IMR-90 (cell line): ENCODE measurements around the gene MGAT4C. TPM values are rescaled to one million over a fixed set of nuclear protein-coding genes. Genes with fewer than 3 reads are reported as not detected.

Experiments used
- ATAC-seq: fragments of 200-7000 bp; cut with Tn5 transposase; 2 replicates; pipeline ENCODE4 v1.9.1; 2020; ENCODE audit warnings: low read depth, mild to moderate bottlenecking, moderate library complexity
- BruUV-seq: library from RNA; stranded (reverse); fragments of 400-500 nt; replicated peaks from 2 replicates; lab custom pipeline; 2021; lab: Mats Ljungman, UMichigan
- CTCF ChIA-PET: fragments of 300-600 bp; formaldehyde crosslinking; extraction: SDS; loops from one replicate; lab custom pipeline; 2021; ENCODE audit warnings: antibody characterized with exemption; lab: Yijun Ruan, JAX
- POLR2A ChIA-PET: fragments of 300-600 bp; sonication (Branson Sonifier 250); formaldehyde crosslinking; loops from one replicate; lab custom pipeline; 2022; ENCODE audit warnings: antibody characterized with exemption; ENCODE audit not compliant: unreplicated experiment; lab: Charles Lee
- DNase-seq: peaks from one replicate; pipeline ENCODE4 v3.0.0; 2013
- H2AFZ ChIP-seq: replicated peaks from 2 replicates; pipeline ENCODE3; 2013; ENCODE audit warnings: low read length, mild to moderate bottlenecking; ENCODE audit not compliant: poor library complexity
- H2AK5ac ChIP-seq: 2 replicates; pipeline ENCODE4 v1.6.1; 2013; ENCODE audit warnings: low read depth, low read length, inconsistent platforms
- H2AK9ac ChIP-seq: replicated peaks from 2 replicates; pipeline ENCODE3; 2013; ENCODE audit warnings: mild to moderate bottlenecking, low read depth, low read length, moderate library complexity; ENCODE audit not compliant: poor library complexity
- H2BK120ac ChIP-seq: 2 replicates; pipeline ENCODE4 v1.6.1; 2013; ENCODE audit warnings: low read depth, low read length, inconsistent platforms
- H2BK15ac ChIP-seq: 3 replicates; pipeline ENCODE4 v1.6.1; 2013; ENCODE audit warnings: low read depth, low read length, inconsistent platforms
- H2BK20ac ChIP-seq: 2 replicates; pipeline ENCODE4 v1.6.1; 2013; ENCODE audit warnings: low read depth, mild to moderate bottlenecking, inconsistent platforms, low read length, moderate library complexity
- H2BK5ac ChIP-seq: 2 replicates; pipeline ENCODE4 v1.6.1; 2013; ENCODE audit warnings: mild to moderate bottlenecking, low read depth, low read length, inconsistent platforms; ENCODE audit not compliant: poor library complexity, severe bottlenecking
- H3K14ac ChIP-seq: replicated peaks from 2 replicates; pipeline ENCODE4 v1.6.1; 2013; ENCODE audit warnings: low read depth, low read length, inconsistent platforms
- H3K18ac ChIP-seq: 2 replicates; pipeline ENCODE4 v1.6.1; 2013; ENCODE audit warnings: low read depth, low read length, control low read depth
- H3K23ac ChIP-seq: 2 replicates; pipeline ENCODE4 v1.6.1; 2013; ENCODE audit warnings: low read depth, low read length, inconsistent platforms
- H3K27ac ChIP-seq: 2 replicates; pipeline ENCODE4 v1.5.1; 2013; ENCODE audit warnings: mild to moderate bottlenecking, control low read depth, low read length; ENCODE audit not compliant: insufficient read depth
- H3K27me3 ChIP-seq: 2 replicates; pipeline ENCODE4 v1.6.1; 2013; ENCODE audit warnings: low read length; ENCODE audit not compliant: control insufficient read depth, insufficient read depth
- H3K36me3 ChIP-seq: 2 replicates; pipeline ENCODE4 v1.6.1; 2013; ENCODE audit warnings: low read length, mixed read lengths; ENCODE audit not compliant: control insufficient read depth, insufficient read depth
- H3K4ac ChIP-seq: 2 replicates; pipeline ENCODE4 v1.6.1; 2013; ENCODE audit warnings: low read depth, low read length, inconsistent platforms
- H3K4me1 ChIP-seq: 2 replicates; pipeline ENCODE4 v1.6.1; 2013; ENCODE audit warnings: low read length, mixed read lengths; ENCODE audit not compliant: control insufficient read depth, insufficient read depth
- H3K4me2 ChIP-seq: 2 replicates; pipeline ENCODE4 v1.6.1; 2013; ENCODE audit warnings: low read depth, mild to moderate bottlenecking, control low read depth, low read length, moderate library complexity
- H3K4me3 ChIP-seq: 2 replicates; pipeline ENCODE4 v1.5.1; 2013; ENCODE audit warnings: low read depth, mild to moderate bottlenecking, control low read depth, low read length, moderate library complexity; ENCODE audit not compliant: insufficient read depth
- H3K56ac ChIP-seq: 2 replicates; pipeline ENCODE4 v1.6.1; 2013; ENCODE audit warnings: low read length, inconsistent platforms; ENCODE audit not compliant: insufficient read depth; ENCODE audit errors: extremely low read depth
- H3K79me1 ChIP-seq, 2 experiments: 2 replicates each; pipeline ENCODE4 v1.6.1; 2013; ENCODE audit warnings: low read length in 2 of 2, inconsistent platforms in 1 of 2, low read depth in 1 of 2
- H3K9ac ChIP-seq: 2 replicates; pipeline ENCODE4 v1.6.1; 2013; ENCODE audit warnings: low read depth, low read length, control low read depth
- H3K9me1 ChIP-seq: 2 replicates; pipeline ENCODE4 v1.6.1; 2013; ENCODE audit warnings: low read length, inconsistent platforms; ENCODE audit not compliant: insufficient read depth
- H3K9me3 ChIP-seq: 2 replicates; pipeline ENCODE4 v1.6.1; 2013; ENCODE audit warnings: low read length; ENCODE audit not compliant: control insufficient read depth, insufficient read depth
- H4K20me1 ChIP-seq: 2 replicates; pipeline ENCODE4 v1.6.1; 2013; ENCODE audit warnings: low read length, inconsistent platforms; ENCODE audit not compliant: insufficient read depth
- H4K5ac ChIP-seq: 2 replicates; pipeline ENCODE4 v1.6.1; 2013; ENCODE audit warnings: mild to moderate bottlenecking, low read depth, low read length, control low read depth
- H4K8ac ChIP-seq, 2 experiments: 2 replicates each; pipeline ENCODE4 v1.6.1; 2013; ENCODE audit warnings: low read depth in 2 of 2, low read length in 2 of 2, control low read depth in 1 of 2, inconsistent platforms in 1 of 2
- H4K91ac ChIP-seq: 2 replicates; pipeline ENCODE4 v1.6.1; 2013; ENCODE audit warnings: low read depth, low read length, inconsistent platforms; ENCODE audit not compliant: insufficient read depth
- BHLHE40 ChIP-seq: fragments of 150-350 bp; IDR thresholded peaks from 2 replicates; pipeline ENCODE4 v1.6.1; 2016; ENCODE audit warnings: mild to moderate bottlenecking, low read depth, low read length
- CHD1 ChIP-seq: IDR thresholded peaks from 2 replicates; pipeline ENCODE4 v1.6.1; 2012; ENCODE audit warnings: low read depth, low read length, improper control_type of control experiment
- CTCF ChIP-seq: conservative IDR thresholded peaks from 2 replicates; pipeline ENCODE4 v1.5.1; 2012; ENCODE audit warnings: mild to moderate bottlenecking, low read depth, low read length, improper control_type of control experiment
- MAZ ChIP-seq: IDR thresholded peaks from 2 replicates; pipeline ENCODE4 v1.6.1; 2012; ENCODE audit warnings: low read depth, mild to moderate bottlenecking, low read length, improper control_type of control experiment, moderate library complexity, borderline replicate concordance
- MXI1 ChIP-seq: IDR thresholded peaks from 2 replicates; pipeline ENCODE4 v1.6.1; 2012; ENCODE audit warnings: low read depth, mild to moderate bottlenecking, low read length, moderate library complexity, borderline replicate concordance
- NFE2L2 ChIP-seq: fragments of 150-350 bp; IDR thresholded peaks from 2 replicates; pipeline ENCODE4 v1.6.1; 2016; ENCODE audit warnings: low read depth, mild to moderate bottlenecking, low read length
- POLR2A ChIP-seq: IDR thresholded peaks from 2 replicates; pipeline ENCODE4 v1.6.1; 2012; ENCODE audit warnings: mild to moderate bottlenecking, low read depth, low read length
- RAD21 ChIP-seq: IDR thresholded peaks from 2 replicates; pipeline ENCODE4 v1.6.1; 2012; ENCODE audit warnings: low read length, improper control_type of control experiment
- RCOR1 ChIP-seq: IDR thresholded peaks from 2 replicates; pipeline ENCODE4 v1.6.1; 2012; ENCODE audit warnings: mild to moderate bottlenecking, low read length, improper control_type of control experiment; ENCODE audit not compliant: insufficient replicate concordance
- RFX5 ChIP-seq: IDR thresholded peaks from 2 replicates; pipeline ENCODE4 v1.8.0; 2012; ENCODE audit warnings: low read depth, mild to moderate bottlenecking, low read length, moderate library complexity
- USF2 ChIP-seq: fragments of 150-350 bp; IDR thresholded peaks from 2 replicates; pipeline ENCODE4 v1.6.1; 2017; ENCODE audit warnings: mild to moderate bottlenecking, antibody characterized with exemption, low read length, low read depth
- WGBS, 2 experiments: methylation state at CpG; one replicate each; pipeline versions ENCODE4 v1.1.5 to v1.1.7; 2013; ENCODE audit warnings: missing lambda C conversion rate in 2 of 2; ENCODE audit not compliant: insufficient read length in 1 of 2; ENCODE audit errors: extremely low coverage in 2 of 2; 5-methylcytosine and 5-hydroxymethylcytosine counted together
- dilution Hi-C: fragments of 300-500 bp; cut with HindIII; formaldehyde crosslinking; loops from one replicate; pipeline ENCODE4 v1.14.3; 2018; ENCODE audit warnings: low sequenced_read_pairs; ENCODE audit not compliant: unreplicated experiment
- in situ Hi-C: fragments of 300-500 bp; cut with MboI; formaldehyde crosslinking; loops from 3 replicates; pipeline ENCODE4 v1.14.3; 2019; ENCODE audit warnings: low sequenced_read_pairs, inconsistent platforms, mixed read lengths
- intact Hi-C: fragments of 100-400 bp; cut with micrococcal nuclease; formaldehyde crosslinking; loops from 2 replicates; pipeline ENCODE4 v1.10.0; 2022
- polyA plus RNA-seq, 3 experiments: library from polyadenylated mRNA; depleted of rRNA; stranded (reverse); fragments of >200 nt; gene quantifications; 2 replicates each; pipeline ENCODE4 v1.2.3, GENCODE V29; 2012; ENCODE audit warnings: low replicate concordance in 1 of 3
- total RNA-seq: library from RNA; depleted of rRNA; stranded (reverse); fragments of >200 nt; gene quantifications from 2 replicates; pipeline ENCODE4 v1.2.3, GENCODE V29; 2012

MGAT4C gene
- total and polyA plus RNA-seq, 2 of the 4 experiments (the other 2 are of a cell fraction), result not detected

- no peak overlapping the region for H2AK5ac ChIP-seq
- H3K36me3 ChIP-seq, result no peaks in the 10 kb centered on the region
- no peak overlapping the region for H4K5ac ChIP-seq
- no peak overlapping the region for H2BK120ac ChIP-seq
- no peaks in the 10 kb centered on the region for H3K9me3 ChIP-seq
- ATAC-seq (no peak), DNase-seq (no peak)
- CTCF ChIA-PET, result no interaction called here
- H3K14ac ChIP-seq, result no peak overlapping the region
- TF ChIP-seq RAD21, result no peak
- TF ChIP-seq POLR2A, result no peak
- TF ChIP-seq RCOR1, result no peak
- no peak for TF ChIP-seq CTCF
- no peak for TF ChIP-seq RFX5
- no peak for TF ChIP-seq MAZ
- TF ChIP-seq NFE2L2, result no peak
- no peak for TF ChIP-seq MXI1
- no peak for TF ChIP-seq USF2
- no peak for TF ChIP-seq BHLHE40
- TF ChIP-seq CHD1, result no peak
- H3K4me1 ChIP-seq, result no peaks in the 10 kb centered on the region
- H2BK15ac ChIP-seq, result no peak overlapping the region
- H2BK5ac ChIP-seq, result no peak overlapping the region
- H3K9ac ChIP-seq, result no peak overlapping the region
- no peaks in the 10 kb centered on the region for H3K27me3 ChIP-seq
- no peak overlapping the region for H2AFZ ChIP-seq
- in situ Hi-C loops (no loop called here), intact Hi-C loops (no loop called here), dilution Hi-C loops (no loop called here)
- no peak overlapping the region for H3K18ac ChIP-seq
- H3K79me1 ChIP-seq, result no peaks in the 10 kb centered on the region
- no peaks in the 10 kb centered on the region for H3K9me1 ChIP-seq
- no CpG with 5 or more reads among the region's 1 CpG for WGBS, 2 experiments
- H4K8ac ChIP-seq, result no peak overlapping the region
- no peak overlapping the region for H3K56ac ChIP-seq
- H3K23ac ChIP-seq, result no peak overlapping the region
- H2AK9ac ChIP-seq, result no peak overlapping the region
- no TSS peak for BruUV-seq
- H3K4me3 ChIP-seq, result no peak overlapping the region
- no peak overlapping the region for H4K91ac ChIP-seq
- no peak overlapping the region for H2BK20ac ChIP-seq
- no peak overlapping the region for H3K4ac ChIP-seq
- no peak overlapping the region for H3K4me2 ChIP-seq
- H4K20me1 ChIP-seq, result no peaks in the 10 kb centered on the region
- H3K27ac ChIP-seq, result no peak overlapping the region
- POLR2A ChIA-PET, result no interaction called here
Observed at GRCh38 chr12:85949253-85949652, 306.9 kb downstream of the MGAT4C start.
